Head of caudate nucleus (tissue), 42 donors: Measurements from ENCODE around the gene AGPAT1.
A peak's percentile ranks its signal among the peaks of the same experiment; 100 is the strongest.
"Not testable (repeated sequence)": the region's sequence is repeated elsewhere in the genome, so short reads cannot be mapped to it uniquely, and the experiment has no call there.

Experiments used
- DNase-seq, 42 donors: peaks; one replicate each; pipeline versions ENCODE4 v3.0.0 to v3.0.0-alpha.2; 2020 to 2021; ENCODE audit warnings: mixed read lengths in 7 of 42
- intact Hi-C: fragments of 100-400 bp; cut with DNase I; formaldehyde crosslinking; loops from one replicate; pipeline ENCODE4 v1.15.0; 2022

The AGPAT1 gene

DNA sequence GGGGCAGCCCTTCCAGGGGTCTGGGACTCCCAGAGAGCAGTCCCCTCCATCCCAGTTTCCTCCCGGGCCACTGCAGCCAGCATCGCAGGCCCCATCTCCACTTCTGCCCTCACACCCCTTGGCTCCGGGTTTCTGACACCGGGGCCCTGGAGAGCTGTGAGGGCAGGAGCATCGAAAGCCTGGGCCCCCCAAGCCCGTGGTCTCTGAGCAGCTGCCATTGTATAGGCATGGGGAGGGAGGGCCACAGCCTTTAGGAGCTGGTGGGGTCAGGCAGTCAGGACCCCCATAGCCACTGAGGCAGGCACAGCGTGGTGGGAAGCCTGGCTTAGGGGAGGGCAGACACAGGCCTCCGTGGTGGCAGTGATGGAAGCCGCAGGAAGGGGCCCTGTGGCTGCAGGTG lies 26.3 kb upstream of the AGPAT1 start:
- intact Hi-C loops = no loop called here
- DNase-seq = no peak

DNA sequence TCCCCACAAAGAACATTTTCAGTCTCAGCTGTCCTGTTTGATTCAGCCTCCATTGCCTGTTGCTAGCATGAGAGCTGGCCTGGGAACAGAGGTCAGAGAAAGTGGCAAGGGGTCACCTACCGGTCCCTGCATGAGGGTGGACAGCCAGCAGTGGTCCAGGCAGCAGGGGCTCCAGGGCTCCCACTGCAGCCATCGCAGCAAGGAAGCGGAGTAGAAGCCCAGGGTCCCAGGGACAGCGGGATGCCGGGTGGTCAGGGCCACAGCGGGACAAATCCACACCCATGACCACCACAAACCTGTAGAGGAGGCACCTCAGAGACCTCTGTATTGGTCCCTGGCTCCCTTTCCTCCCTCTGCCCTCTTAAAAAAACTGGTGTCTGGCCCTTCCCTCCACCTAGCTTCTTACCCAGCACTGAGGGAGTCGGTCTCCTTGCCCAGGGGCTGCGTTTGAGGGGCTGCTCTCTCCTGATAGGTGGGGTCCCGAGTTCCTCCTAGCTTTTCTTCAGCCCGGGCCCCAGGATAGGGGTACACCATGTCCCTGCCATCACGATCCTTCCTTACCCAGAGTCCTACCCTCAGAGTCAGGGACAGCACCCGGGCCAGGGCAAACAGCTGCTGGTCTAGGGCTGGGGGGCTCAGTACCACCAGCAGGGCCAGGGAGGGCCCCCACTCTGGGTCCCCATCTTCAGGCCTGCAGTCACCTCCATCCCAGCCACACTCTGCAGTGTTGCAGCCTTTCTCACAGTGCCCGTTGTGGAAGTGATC lies 25.0 kb upstream of the AGPAT1 start:
- intact Hi-C loops = no loop called here
- no peak for DNase-seq

DNA sequence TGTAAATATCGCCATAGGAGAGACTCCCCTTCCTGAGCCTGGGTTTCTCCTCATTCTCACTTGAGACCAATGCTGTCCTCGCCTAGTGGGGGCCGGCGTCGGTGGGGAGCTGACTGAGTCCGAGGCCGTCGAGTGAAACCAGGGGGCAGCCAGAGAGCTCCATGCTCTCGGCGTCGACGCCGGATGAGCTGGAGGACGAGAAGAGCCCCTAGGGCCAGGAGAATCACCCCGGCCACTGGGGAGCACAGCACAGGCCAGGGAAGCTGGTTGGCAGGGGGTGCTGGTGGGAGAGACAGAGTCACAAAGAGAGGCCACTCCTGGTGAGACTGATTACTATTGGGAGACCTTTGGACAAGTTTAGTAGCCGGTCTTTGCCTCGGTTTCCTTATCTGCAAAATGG lies 23.0 kb upstream of the AGPAT1 start:
- DNase-seq = no peak
- intact Hi-C loops = loop anchor here (5.0 kb wide), 1 partner anchor 72 kb away; the partner anchor contains the start of gene ATF6B

DNA sequence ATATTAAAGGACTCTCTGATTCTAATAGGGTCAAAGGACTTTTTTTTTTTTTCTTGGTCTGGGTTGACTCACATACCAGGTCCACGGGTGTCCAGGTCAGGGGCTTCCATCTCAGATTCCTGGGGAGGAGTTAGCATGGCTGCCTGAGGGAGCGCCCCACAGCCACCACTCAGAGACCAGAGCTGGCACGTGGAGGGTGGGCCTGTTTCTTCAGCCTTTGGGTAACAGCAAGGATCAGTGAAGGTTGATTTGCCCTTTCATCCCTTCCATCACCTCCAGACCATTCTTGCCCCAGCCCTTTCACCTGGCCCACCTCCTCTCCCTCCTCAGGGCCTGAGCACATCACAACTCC lies 22.4 kb upstream of the AGPAT1 start:
- intact Hi-C loops = loop anchor here (5.0 kb wide), 1 partner anchor 71 kb away; the partner anchor contains the start of gene ATF6B
- no peak for DNase-seq

DNA sequence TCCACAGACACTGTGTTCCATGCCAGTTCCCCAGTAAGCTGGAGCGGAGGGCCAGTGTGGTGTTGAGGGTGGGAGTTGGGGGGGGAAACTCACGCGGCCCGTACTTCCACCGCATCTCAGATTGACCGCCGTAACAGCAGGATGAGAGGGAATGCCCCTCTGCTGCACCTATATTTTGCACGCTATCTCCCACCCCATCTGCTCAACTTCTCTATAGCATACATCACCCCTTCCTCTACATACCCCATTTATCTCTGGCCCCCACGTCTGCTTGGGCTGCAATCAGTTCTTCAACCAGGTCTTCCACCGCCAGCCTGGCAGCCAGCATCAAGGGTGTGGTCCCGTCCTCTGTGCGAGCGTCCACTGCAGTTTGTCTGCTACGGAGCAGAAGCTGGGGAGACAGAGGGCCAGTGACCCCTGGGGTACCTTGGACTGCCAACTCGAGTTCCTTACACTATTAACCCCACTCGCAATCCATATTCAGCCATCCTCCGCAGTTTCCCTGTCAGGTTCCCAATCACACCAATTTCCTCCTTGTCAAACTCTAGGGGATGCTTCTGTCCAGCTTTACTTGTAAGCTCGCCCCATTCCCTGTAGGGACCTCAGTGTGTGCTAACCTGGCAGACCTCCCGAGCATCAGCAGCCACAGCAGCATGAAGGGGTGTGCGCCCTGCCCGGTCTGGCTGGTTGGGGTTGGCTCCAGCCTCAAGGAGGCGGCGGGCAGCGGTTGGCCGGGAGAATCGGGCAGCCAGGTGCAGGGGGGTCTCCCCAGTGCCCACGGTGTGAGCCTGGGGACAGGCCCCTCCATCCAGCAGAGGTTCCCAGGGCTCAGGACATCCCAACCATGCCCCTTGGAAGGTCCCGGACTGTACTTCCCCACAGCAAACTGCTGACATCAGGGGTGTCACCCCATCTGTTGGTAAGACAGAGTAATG lies 21.1 kb upstream of the AGPAT1 start:
- intact Hi-C loops = loop anchor here (2.0 to 5.0 kb wide), 2 partner anchors 48 to 70 kb away; partner anchors contain the start of gene ATF6B
- DNase-seq = peak in 22 of 42 donors; percentile 11 to 70 (median 44)

DNA sequence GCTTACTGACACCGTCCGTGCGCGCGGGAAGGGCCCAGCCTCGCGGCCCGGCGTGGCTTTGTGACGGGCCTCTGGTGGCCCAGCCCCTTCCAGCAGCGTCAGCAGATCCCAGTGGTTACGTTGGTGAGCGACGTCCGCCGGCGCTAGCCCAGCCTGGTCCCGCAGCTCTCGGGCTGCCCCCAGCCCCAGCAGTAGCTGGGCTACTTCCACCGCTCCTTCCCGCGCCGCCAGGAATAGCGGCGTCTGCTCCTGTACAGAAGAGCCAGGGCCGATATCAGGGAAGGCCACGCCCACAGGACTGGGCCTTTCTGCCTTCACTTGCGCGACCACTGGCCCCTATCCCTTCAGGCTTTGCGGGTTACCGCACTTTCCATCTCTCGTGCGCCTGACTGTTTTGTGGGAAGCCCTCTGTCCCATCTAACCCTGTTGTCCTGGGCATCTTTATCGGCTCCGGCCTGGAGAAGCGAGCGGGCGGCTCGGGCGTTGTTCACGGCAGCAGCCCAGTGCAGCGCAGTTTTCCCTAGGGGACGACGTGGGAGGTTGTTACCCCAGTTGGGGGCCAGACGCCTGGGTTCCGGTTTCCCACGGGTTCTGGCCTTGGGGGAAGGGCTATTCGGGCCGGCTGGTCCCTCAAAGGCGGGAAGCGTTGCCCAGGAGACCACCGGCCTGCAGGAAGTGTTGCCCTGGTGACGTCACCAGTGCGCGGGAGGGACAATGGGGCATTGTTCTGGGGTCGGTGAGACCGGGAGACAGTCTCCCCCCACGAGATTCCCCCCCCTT lies 20.2 kb upstream of the AGPAT1 start:
- intact Hi-C loops = loop anchor here (2.0 to 5.0 kb wide), 2 partner anchors 49 to 69 kb away; partner anchors contain the start of gene ATF6B
- peak; percentile 87 to 98 (median 94) for DNase-seq

DNA sequence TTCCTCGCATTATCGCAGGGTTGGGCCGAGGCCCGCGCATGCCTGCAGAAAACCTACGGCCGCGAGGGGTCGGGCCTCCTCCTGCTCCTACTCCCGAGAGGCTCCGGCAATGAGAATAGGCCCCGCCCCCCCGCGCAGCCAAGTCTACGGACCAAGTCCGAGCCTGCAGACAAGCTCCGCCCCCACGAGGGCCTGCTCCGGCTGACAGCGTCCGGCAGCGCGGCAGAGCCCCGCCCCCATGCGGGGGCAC lies 19.7 kb upstream of the AGPAT1 start:
- peak; percentile 100 for DNase-seq
- intact Hi-C loops = loop anchor here (5.0 kb wide), 1 partner anchor 68 kb away; the partner anchor contains the start of gene ATF6B

DNA sequence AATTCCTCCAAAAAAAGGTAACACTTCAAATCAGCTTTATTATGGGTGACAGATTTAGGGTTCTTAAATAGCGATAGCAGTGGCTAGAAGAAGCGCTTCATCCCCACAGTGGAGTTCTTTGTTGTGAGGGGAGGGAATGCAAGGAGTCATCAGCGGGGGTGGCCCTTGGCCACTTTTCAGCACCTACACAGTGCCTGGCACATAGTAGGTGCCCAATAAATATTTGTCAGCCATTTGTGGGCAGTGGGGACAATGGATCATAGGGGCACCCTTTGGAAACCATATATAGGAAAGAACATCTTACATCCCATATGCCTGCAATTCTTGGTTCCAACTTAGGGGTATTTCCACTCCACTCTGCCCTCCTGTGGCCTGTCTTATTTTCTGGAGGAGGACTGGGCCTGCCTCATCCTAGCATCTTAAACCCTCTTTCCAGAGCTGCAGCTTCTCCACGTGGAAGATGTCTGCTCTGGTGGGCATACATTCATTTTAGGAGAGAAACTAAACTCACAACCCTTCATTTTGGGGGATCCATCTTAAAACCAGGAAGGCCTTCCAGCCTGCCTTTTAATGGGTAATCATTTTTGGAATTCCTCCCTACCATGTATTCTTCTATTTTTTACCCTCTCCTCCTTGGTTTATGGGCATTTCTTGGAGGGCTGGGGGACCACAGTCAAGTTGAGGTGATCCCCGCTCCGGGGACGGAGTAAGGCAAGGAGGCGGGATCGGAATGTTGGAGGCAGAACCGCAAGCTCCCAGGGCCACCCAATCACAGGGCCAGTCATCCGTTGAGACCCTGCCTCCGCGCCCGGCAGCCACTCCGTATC lies 19.2 kb upstream of the AGPAT1 start:
- peak in 21 of 42 donors; percentile 19 to 75 (median 52) for DNase-seq
- intact Hi-C loops = loop anchor here (5.0 kb wide), 1 partner anchor 68 kb away; the partner anchor contains the start of gene ATF6B

DNA sequence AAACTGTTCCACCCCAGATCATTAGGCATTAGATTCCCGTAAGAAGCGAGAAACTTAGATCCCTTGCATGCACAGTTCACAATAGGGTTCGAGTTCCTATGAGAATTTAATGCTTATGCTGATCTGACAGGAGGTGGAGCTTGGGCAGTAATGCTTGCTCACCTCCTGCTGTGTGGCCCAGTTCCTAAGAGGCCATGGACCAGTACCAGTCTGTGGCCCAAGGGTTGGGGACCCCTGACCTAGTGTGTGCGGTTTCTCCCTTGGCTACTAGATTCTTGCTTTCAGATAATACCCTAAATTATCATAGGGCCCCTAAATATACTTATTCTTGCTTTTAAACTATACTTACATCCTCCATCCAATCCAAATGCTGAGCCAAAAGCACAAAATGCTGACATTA lies 18.5 kb upstream of the AGPAT1 start:
- DNase-seq = no peak
- intact Hi-C loops = no loop called here

DNA sequence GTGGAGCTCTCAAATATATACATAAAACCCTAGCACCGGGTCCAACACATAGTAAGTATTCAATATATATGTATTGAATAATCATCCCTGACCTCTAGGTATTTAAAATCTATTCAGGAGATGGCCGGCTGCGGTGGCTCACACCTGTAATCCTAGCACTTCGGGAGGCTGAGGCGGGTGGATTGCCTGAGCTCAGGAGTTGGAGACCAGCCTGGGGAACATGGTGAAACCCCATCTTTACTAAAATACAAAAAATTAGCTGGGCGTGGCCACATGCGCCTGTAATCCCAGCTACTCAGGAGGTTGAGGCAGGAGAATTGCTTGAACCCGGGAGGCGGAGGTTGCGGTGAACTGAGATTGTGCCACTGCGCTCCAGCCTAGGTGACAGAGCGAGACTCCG lies 17.2 kb upstream of the AGPAT1 start:
- intact Hi-C loops, DNase-seq: not testable (repeated sequence)

DNA sequence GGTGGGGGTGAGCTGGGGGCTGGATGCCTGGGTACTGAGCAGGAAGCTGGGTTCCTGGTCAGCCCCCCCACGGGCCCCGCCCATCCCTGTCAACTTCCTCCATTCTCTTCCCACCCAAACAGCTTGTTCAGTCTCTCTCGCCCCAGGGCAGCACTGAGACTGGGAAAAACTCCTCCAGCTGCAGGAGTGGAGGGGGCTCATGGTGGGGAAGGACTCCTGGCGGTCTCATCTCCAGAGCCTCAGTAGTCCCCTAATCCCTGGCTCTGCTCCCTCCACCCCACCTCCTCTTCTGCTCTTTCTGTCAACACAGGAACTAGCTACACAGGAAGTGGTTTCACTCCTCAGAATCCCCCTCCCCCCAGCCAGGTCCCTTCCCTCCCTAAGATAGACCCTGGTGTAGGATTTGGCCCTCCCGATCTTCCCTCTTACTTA lies 16.7 kb upstream of the AGPAT1 start, which contains the start of gene GPSM3:
TSS of gene GPSM3 (minus strand) at position 36 of the 432 bp plus-strand sequence. CDS start 130 bp downstream, outside the sequence.
- intact Hi-C loops = no loop called here
- DNase-seq = peak in 9 of 42 donors; percentile 23 to 46 (median 37)

DNA sequence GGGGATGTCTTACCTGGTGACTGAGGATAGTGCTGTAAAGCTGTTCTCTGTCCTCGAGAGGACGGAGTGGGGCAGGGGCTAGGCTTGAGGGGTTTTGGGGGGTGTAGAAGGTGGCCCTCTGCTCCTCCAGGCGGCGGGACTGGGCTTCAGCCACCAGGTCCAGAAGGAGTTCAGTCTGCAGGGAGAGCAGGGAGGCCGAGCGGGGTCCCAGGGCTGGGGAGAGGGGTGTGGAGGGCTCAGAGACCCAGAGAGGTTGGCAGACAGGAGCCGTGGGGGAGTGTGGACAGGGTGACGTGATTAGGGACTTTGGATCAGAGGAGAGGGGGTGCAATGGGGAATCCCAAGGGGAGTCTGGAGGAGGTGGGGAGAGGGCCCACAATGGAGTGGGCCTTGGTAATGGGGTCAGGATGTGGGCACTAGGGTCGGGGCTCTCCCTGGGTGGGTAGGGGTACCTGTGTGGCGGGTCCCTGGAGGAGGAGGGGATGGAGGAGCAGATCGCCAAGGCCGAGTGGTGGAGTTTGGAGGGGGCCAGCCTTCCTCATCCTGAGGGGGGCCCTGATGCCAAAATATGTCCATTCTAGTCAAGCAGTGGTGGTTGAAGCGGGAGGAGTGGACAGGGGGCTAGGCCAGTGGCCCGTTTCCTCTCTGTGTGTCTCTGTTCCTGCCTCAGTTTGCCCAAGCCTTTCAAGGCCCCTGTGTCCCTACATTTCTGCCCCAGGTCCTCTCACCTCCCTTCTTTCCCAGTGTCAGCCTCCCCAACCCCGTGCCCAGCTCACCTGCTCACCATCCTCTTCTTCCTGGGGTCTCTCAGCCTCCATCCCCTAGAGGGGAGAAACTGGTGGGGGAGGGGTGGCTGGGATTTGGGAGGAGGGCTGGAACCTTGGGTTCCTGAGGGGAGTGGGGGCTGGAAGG lies 16.1 kb upstream of the AGPAT1 start:
- DNase-seq = no peak
- intact Hi-C loops = no loop called here

DNA sequence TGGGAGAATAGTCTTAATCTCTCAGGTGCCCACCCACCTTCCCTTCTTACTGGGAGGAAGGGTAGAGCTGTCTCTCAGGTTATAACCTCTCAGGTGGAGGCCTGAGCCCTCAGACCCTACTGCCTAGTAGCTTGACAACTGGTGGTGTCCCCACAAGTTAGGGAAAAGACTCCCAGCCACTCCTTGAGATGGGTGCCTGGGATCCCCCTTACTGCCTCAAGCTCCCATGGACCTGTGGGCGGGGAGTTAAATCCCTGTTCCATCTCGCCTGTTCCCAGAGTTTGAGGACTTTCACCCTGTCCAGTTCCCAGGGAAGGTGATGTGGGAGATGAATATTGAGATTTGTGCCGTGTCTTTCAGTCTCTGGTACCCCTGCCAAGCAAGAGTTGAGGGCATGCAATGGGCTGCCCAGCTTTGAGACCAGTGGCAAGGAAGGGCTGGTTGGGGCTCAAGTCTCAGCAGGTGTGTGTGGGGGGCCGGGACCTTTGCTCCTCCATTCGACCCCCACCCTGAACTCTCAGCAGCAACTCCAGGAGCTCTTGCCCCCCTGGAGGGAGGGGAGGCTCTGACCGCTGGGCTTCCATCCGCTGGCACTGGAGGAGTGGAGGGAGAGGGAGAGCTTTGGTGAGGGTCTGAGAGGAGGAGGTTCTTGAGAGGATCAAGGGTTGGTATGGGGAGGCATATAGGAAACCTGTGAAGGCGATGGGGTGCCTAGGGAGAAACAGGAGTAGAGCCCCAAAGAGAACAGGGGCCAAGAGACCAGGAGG lies 15.2 kb upstream of the AGPAT1 start:
- intact Hi-C loops = no loop called here

DNA sequence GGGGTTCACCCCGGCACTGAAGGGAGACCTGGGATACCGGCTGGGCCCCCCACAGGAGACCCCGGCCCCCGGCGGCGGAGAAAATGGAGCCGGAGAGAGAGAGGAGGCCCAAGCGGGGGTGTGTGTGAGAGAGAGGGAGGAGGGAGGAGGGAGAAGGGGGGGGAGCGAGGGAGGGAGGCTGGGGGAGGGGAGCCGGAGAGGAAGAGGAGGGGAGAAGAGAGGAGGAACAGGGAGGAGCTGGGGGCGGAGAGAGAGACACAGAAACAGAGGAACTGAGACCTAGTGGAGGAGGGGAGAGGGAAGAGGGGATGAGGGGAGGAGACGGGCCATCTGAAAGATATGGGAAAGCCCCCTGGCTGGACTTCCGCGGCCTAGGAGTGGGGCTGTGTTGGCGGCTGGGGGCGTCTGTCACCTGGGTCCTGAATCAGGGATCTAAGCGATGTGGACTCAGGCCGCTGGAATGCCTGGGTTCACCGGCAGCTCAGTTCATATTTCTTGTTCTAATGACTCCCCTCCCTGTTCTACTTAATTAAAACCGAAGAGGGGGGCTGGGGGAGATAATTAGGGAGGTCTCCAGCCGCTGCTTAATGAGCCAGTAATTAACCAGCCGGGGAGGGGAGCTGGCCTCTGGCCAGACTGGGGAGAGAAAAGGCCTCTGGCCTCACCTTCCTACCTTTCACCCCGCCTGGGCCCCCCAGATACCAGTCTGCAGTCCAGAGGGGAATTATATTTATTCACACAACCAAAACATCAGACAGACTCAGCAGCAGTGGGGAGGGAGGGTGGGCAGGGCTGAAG lies 14.4 kb upstream of the AGPAT1 start, which contains the start of gene PBX2:
TSS of gene PBX2 (minus strand) at position 149 of the 798 bp plus-strand sequence. CDS start 287 bp downstream, outside the sequence.
- intact Hi-C loops = no loop called here

More for the DNA sequence above, 15.2 kb upstream of the AGPAT1 start:
- no peak for DNase-seq

DNA sequence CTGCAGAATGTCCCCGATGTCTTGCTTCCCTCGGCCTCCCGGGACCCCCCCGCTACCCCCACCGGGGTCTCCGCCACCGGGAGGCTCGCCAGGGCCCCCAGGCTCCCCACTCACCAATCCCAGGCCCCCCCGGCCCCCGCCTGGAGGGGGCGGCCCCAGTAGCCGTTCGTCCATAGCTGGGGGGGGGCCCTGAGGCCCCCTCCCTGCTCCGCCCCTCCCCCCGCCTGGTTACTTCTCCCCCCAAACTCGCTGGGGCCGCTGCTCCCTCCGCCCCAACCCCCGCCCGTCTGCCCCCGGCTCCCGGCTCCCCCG lies 13.8 kb upstream of the AGPAT1 start:
- no peak for DNase-seq
- intact Hi-C loops = no loop called here

More for the DNA sequence above, 14.4 kb upstream of the AGPAT1 start, which contains the start of gene PBX2:
- DNase-seq = peak; percentile 73 to 98 (median 90)
